Pons (tissue), 1 donor: ENCODE measurements around the gene NOTUM.

ENCODE experiments used
- DNase-seq: peaks from one replicate; pipeline ENCODE4 v3.0.0-alpha.2; 2016; ENCODE audit warnings: low spot score

Gene NOTUM

DNA sequence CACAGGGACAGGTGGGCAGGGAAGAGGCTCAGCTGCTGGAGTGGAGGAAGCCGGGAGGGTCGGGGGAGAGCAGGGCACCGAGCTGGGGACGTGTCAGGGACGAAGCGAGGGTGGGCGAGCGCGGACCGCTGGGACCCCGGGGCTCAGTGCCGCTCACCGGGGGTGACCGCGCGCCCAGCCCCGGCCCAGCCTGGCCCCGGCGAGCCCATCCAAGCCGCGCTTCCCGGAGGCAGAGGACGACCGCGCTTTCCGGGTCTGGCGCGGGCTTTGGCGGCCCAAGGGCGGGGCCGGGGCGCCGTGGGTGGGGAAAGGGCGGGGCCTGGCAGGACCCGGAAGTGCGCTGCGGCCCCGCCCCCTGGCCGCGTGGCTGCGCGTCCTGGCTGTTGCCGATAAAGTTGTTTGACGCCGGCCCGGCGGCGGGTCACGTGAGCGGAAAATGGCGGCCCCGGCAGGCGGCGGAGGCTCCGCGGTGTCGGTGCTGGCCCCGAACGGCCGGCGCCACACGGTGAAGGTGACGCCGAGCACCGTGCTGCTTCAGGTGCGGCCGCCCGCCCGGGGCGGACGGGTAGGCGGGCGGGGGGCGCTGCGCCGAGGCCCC, 16.3 kb upstream of the NOTUM start, which contains the start of gene ASPSCR1:
Gene ASPSCR1, plus strand, starts transcription at position 419 of the 598 bp plus-strand sequence. Its CDS starts 18 bp downstream, at position 437.
- DNase-seq: peak; percentile 79

GRCh38 chr17:81976332-81977210, 15.6 kb upstream of the NOTUM start:
- peak; percentile 15 for DNase-seq

- no peak for DNase-seq
These were observed 12.4 kb upstream of the NOTUM start for GRCh38 chr17:81973432-81973831.

DNA sequence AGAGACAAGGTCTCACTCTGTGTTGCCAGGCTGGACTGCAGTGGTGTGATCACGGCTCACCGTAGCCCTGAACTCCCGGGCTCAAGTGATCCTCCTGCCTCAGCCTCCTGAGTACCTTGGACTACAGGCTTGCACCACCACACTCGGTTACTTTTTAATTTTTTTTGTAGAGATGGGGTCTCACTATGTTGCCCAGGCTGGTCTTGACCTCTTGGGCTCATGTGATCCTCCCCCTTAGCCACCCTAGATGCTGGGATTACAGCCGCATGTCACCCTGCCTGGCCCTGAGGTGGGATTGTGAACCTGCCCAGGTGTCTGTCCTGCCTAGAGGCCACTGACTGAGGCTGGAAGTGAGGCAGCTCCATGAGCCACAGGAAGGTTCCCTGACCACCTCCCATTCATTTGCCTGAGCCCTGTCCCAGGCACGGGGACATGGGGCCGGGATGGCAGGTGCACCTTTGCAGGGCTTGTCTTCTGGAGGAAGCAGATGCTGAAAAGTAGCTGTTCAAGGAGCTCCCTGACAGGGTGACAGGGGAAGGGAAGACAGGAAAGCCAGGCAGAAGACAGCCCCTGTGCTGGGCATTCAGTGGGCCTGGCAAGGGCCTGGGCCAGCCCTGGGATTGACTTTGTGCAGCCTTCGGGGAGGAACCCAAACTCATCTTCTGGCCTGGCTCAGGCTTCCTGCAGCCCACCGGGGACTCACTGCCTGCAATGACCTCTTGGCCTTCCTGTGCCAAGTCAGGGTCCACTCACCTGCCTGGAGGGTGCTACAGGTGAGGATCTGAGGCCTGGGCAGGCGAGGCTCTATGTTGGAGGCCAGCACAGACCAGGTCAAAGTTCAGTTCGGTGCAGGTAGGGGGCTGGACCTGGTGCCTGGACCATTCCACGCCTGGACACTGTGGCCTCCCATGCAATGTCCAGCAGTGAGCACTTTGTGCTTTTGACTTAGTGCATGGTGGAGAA, 8.1 kb upstream of the NOTUM start:
- no peak for DNase-seq

GRCh38 chr17:81968396-81968745, 7.4 kb upstream of the NOTUM start:
- no peak for DNase-seq

- DNase-seq: peak; percentile 89
These were observed 6.8 kb upstream of the NOTUM start for GRCh38 chr17:81967533-81968395.

- DNase-seq: no peak
These were observed 6.2 kb upstream of the NOTUM start for GRCh38 chr17:81967244-81967532.

DNA sequence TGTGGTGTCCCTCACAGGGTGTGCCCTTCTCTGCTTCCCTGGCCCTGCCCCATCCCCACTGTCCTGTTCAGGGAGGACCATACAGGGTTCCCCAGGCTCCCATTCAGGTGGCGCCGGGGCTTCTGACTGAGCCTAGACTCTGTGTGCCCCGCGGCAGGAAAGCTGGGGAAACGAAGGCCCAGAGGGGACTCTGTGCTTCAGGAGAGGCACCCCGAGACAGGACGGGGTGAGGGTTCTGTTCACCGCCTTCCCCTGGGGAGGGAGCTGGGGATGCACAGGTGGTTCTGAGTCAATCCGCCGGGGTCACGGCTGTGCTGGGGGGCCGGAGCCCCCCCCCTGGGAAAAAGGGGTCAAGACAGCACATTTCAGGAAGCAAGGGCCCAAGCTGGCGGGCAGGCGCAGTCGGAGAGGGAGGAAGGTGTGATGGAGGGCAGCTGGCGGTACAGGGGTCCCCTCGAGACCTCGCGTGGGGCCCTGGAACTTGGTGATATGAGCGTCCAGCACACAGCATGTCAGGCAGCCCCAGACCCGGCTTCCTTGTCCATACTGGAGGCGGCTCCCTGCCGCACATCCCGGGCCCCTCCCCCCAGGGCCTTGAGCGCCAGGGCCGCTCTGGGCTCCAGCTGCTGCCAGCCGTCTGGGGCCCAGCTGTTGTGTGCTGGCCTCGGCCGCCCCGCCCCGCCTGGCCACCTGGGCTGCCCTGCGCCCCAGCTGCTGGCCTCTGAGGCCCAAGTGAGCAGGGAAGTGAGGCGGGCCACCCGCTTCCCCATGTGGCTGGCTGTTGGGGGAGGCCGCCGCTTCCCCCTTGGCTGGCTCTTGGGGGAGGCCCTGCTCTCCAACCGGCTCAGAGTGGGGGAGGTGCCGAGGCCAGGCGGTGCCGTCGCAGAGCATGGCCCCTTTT, 5.6 kb upstream of the NOTUM start:
- DNase-seq: peak; percentile 17

DNA sequence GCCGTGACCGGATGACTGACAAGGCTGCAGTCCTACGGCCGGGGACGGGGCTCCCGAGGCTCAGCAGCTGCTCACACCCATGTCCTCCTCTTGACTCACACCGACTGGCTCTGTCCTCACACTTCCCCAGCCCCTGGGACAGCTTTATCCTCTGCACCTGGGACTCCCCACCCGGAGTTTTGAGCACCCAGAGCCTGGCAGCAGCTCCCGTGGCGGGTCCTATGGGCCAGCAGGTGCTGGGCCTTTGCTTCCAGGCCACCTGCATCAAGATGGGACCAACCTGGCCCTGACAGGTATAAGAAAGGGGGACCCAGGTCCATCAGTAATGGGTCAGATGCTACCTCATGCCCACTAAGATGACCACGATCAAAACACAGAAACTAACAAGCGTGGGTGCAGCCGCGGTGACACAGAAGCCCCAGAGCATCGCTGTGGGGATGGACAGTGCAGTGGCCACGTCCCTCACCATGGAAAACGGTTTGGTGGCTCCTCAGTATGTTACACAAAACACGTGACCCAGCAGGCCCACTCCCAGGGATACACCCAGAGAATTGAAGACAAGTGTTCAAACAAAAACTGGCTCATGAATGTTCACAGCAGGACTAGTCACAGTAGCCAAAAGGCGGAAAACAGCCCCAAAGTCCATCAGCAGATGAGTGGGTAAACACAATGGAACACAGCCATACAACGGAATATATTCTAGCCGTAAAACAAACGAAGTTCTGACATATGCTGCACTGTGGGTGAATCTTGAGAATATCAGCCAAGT, 3.3 kb upstream of the NOTUM start:
- no peak for DNase-seq

DNA sequence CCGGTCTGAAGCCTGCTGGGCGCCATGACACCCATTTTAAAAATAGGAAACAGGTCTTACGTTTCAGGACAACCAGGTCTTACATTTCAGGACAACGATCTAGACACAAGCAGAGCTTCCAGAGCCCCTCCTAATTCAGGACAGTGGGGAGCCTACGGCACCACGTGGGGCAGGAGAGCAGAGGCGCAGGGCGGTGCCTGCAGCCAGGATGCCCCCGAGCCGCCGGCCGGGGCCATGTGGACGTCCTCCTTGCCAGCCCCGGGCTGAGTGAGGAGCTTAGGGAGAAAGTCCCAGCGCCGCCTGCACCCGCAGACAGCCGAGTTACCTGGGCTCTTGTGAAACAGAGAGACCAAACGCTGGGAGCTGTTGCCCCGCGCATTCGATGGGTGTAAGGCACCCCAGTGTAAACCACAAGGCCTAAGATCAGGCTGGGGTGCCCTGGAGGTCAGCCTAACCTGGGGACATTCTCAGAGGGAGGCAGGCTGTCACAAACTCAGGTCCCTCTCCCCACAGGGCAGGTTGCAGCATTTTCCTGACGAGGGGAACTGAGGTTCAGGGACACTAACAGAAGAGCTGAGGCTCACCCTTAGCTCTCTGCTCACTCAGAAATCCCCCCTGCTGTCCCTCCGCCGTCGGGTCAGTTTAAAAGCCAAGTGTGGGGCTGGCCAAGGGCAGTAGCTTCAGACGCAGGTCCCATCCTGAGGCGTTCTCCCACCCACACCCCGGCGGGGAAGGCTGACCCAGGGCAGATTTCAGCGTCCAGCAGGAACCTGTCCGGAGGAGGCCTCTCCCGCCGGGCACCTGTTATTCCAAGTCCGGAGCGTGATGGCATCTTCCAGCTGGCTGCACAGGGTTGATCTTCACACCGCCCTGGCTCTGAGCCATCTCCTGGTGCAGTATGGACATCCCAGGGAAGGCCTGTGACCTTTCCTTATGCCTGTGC, 1.8 kb upstream of the NOTUM start:
- no peak for DNase-seq

- no peak for DNase-seq
These were observed 823 bp upstream of the NOTUM start for GRCh38 chr17:81961521-81962498.

- no peak for DNase-seq
These were observed 643 bp downstream of the NOTUM start for GRCh38 chr17:81960130-81960958.

DNA sequence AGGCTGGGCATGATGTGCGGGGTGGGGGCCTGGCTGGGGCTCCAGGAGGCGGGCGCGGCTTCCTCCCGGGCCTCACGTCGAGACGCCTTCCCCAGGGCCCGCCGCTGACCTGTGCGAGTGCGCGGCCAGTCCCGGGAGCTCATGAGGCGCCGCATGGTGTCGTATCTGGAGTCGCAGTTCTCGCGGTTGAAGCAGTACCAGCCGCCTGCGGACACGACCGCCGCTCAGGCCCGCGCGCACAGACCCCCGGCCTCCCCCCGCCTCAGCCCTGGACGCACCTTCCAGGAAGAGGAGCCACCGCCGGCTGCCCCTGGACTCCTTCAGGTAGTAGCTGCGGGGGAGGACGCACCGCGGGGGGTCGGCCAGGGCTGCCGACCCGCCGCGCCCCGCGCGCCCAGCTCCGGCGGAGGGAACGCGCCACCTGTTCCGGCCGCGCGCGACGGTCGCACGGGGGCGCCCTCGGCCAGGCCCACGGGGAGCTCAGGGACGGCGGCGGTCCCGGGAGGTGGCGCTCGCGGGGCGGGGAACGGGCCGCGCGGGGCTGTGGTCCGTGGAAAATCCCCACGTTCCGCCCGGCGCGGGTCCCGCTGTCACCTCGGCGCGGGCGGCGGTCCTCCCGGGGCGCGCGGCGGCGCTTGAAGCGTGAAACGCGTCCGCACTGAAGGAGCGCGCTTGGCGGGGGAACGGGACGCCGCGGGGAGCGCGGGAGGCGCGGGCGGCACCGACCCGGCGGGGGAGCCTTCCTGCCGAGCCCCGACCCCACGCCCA, 1.4 kb downstream of the NOTUM start:
- no peak for DNase-seq

DNA sequence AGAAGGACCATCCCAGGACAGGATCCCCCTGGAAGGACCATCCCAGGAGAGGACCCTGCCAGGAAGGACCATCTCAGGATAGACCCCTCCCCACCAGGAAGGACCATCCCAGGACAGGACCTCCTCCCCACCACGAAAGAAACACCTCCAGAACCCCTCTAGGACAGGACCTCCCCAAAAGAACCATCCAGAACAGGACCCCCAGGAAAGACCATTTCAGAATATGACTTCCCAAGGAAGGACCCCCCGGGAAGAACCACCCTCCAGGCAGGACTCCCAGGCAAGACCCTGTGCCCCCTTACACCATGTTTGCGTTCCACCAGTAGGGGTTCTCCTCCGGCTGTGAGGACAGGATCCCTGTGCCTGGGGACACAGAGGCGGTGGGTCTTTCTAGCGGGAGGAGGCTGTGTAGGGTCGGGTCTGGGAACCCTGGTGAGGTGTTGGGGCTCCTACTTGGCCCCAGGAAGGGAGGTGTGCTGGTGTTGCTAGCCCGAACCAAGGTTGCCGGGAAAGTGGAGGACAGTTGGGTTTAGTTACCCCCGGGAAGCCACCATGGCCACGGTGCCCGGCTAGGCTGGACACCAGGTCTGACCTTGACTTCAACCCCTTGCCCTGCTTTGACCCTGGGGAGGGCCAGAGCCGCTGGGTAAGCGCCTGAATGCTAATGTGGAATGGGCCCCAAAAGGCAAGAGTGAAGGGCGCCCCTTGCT, 2.2 kb downstream of the NOTUM start:
- no peak for DNase-seq
